Glomerular endothelial cell (primary cell): Measurements from ENCODE around the gene CSRNP3. TPM values are rescaled to one million over a fixed set of nuclear protein-coding genes. Genes with fewer than 3 reads are reported as not detected.
"Not testable (repeated sequence)": the region's sequence is repeated elsewhere in the genome, so short reads cannot be mapped to it uniquely, and the experiment has no call there.

Source experiments
- DNase-seq: peaks from one replicate; pipeline ENCODE4 v3.0.0-alpha.2; 2011; ENCODE audit warnings: low read depth, low spot score; ENCODE audit errors: extremely low read depth
- total RNA-seq: library from RNA; depleted of rRNA; stranded (reverse); fragments of >200 nt; gene quantifications from 2 replicates; pipeline ENCODE4 v1.2.3, GENCODE V29; 2015

Gene CSRNP3
- total RNA-seq, 1 donor from 2014 or later, result 0.47 TPM

DNA sequence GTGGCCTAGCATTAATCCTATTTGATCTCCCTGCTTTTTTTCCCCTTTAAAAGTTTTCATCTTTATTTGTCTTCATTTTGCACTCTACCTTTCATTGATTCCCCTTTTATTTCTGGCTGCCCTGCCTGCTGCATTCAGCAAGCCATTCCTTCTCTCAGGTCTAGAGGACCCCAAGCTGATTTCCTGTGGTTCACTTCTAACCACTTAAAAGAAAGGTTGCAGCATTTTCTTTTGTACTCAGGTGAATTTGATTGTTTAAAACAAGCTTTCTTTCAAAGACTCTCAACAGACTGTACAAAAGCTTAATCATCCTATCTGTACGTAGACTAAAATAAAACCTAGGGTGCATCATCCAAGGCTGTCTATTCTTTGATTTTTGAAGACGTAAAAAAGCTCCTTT is 160.3 kb downstream of the CSRNP3 start:
- no peak for DNase-seq

DNA sequence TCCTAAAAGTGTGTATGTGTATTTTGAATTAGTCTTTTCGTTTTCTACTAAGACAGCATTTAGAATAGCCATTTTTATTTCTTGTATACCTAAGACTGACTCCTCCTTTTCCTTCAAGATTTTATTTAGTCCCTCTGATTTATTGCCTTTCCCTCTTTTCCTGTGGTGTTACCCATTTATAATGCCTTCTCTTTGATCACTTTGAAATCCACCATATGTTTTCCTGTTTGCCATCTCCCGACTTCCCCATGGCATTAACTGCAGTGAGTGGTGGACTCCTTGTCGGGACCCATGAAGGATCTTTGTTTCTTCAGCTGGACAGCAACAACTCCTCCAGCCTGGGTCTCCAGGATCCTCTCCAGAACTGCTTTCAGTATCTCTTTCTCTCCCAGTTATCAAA is 160.7 kb downstream of the CSRNP3 start:
- no peak for DNase-seq

DNA sequence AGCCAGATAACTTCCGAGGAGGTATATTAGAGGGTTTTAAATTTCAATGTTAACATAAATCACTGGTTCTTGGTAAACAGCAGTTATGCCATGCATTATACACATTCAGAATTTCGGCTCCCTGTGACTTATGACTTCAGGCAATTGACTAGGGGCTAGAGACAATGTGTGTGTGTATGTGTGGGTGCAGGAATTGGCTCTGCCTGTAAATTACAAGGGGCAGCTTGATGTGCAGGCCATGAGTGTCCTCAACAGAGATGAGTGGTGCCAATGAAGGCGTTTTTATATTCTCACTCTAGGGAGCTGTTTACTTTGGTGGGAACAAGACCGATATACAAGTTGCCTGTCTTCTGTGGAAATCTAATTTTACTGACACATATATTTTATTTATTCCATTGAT is 161.6 kb downstream of the CSRNP3 start:
- no peak for DNase-seq

DNA sequence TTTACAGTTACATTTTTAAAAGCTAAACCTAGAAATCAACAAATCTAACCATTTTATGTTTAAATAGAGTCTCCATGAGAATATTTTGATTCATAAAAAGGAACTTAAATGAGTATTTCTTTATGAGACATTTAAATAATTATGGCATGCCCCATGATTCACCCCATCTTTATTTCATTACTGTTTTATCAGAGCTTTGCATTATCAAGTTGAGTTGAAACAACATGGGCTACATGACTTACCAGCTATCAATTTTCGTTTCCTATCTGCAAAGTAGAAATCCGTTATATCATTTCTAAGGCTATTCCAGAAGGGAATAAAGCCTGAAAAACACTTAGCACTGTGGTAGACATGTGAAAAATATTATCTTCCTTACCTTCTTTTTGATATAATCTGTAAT is 163.1 kb downstream of the CSRNP3 start:
- no peak for DNase-seq

DNA sequence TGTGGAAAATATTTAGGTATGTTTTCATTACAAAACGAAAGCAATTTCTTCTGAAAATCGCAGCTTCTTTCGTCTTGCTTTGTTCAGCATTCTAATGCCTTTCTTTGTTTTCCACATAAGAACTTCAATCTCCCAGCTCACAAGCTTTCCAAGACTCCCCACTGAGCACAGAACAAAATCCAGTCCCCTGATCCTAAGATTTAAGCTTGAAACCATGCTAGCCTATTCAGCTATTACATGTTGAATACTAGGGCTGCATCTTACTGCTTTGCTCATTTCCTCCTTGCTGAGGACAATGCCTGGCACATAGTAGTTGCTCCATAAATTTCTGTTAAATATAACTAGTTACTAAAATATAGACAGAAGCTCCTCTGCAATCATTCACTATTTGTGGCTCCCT is 163.9 kb downstream of the CSRNP3 start:
- no peak for DNase-seq

DNA sequence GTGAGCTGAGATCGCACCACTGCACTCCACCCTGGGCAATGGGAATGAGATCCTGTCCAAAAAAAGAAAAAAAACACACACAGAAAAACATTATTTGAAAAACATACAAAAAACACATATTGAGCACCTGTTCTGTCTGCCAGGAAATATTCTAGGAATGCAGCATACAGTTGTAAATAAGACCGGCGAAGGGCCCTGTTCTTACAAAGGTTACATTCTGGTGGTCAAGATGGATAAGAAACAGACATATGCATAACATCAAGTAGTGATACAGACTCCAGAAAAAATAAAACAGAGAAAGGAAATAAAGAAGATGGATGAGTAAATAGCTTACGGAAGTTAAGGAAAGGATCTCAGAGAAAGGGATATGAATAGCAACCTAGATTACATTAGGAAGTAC is 164.8 kb downstream of the CSRNP3 start:
- DNase-seq, result no peak

DNA sequence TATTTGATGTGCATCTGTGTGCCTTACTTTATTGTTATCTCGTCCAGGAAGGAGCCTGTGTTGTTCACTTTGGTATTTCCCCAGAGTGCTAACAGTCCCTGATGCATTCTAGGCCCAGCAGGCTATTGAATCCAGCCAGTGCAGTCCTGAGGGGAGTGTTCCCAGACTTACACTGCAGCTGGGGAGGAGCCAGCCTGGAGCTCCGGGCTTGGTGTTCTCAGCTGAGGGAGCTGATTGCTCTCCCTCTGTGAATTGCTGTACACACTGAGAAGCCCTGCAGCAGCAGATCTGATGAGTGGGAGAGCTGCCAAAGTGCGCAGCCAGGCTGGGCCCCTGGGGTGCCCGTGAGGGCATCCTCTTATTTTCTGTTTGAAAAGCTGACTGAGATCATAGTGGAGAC is 165.4 kb downstream of the CSRNP3 start:
- DNase-seq, result no peak

DNA sequence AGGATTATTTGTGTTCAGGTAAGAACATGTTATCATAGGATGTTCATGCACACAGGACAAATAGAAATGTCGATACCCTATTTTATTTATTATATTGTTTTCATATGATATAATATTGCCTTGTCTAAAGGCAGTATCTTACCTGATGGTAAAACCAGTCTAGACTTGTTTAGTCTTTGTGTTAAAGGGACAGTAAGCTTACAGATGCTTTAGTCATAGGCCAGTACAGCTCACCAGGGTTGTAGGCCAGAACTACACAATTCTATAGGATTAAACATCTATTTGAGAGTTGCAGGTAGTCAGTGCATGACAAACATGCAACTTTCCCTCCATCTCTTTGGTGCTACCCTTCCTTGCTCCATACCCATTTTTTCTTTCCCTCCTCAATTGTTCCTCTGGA is 166.0 kb downstream of the CSRNP3 start:
- no peak for DNase-seq

DNA sequence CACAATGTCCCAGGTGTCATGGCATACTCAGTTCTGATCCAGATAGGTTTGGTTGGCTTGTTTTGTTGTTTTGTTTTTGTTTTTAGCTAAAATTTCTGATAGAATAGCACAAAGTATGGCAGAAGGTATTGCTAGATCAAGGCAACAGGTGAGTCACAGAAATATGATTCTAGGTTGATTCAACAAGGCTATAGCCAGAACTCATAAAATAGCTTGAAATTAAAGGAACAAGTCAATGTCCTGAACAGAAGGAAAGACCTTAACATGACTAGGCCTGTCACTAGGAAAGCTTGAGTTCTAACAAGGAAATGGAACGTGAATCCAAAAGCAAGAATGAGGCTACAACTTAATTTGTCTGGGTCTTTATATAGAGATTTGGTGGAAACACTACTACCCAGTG is 167.5 kb downstream of the CSRNP3 start:
- DNase-seq, result no peak

DNA sequence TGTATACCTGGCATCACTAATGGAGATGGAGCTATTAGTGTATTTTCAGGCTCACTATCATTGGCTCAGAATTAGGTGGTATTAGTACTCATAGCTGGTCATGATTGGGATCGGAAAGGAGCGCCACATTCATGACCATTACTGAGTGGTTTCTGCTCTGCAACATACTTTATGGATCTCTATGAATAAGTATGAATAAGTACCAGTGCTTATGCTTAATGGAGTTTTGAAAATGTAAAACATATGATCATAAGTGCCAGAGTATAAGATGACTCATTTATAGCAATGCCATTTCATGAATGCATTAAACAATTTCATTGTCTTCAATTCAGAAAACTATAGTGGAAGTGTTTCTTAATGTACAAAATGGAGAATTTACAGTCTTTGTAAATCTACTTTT is 167.9 kb downstream of the CSRNP3 start:
- DNase-seq, result no peak

DNA sequence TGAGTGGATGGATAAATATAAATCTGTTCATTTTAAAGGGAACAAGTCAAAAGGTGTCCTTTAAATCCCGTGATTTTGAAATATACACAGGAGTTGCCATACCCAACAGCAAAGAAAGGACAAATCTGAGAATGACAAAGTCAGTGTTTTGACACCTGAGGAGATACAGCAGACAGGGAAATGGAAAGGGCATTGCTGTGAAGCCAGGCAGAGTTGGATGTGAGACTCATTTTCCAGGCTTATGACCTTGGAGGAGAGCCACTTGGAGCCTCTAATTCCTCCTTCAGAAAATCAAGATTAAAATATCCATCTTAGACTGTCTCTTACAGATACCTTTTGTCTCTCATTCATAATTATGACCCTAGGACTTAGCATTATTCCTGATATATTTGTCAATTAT is 170.0 kb downstream of the CSRNP3 start:
- no peak for DNase-seq

DNA sequence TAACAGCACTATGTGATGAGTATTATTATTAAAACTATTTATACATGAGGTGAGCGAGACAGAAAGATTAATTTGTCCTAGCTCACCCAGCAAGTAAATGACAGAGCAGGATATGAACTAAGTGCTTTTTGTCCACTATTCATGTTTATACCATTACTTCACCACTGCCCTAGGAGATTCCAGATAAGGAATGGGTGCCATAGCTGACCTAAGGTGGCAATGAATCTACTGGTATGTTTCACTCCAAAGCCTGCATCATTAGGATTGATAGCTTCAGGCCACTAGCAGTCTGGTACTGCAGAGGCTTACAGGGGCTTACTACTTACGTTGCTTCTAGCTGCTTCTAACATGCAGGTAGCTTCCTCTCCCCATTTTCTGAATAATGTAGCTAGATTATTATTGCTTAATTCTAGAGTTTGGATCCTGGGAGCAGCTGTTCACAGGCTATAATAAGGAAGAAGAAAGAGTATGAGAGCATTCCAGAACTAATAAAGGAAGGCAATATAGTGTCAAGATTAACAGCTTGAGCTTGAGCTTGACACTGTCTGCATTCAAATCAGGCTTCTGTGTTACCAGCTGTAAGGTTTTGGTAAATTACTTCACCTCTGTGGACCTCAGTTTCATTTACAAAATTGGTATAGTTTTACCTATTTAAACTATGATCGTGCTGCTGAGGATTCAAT is 170.9 kb downstream of the CSRNP3 start:
- no peak for DNase-seq

DNA sequence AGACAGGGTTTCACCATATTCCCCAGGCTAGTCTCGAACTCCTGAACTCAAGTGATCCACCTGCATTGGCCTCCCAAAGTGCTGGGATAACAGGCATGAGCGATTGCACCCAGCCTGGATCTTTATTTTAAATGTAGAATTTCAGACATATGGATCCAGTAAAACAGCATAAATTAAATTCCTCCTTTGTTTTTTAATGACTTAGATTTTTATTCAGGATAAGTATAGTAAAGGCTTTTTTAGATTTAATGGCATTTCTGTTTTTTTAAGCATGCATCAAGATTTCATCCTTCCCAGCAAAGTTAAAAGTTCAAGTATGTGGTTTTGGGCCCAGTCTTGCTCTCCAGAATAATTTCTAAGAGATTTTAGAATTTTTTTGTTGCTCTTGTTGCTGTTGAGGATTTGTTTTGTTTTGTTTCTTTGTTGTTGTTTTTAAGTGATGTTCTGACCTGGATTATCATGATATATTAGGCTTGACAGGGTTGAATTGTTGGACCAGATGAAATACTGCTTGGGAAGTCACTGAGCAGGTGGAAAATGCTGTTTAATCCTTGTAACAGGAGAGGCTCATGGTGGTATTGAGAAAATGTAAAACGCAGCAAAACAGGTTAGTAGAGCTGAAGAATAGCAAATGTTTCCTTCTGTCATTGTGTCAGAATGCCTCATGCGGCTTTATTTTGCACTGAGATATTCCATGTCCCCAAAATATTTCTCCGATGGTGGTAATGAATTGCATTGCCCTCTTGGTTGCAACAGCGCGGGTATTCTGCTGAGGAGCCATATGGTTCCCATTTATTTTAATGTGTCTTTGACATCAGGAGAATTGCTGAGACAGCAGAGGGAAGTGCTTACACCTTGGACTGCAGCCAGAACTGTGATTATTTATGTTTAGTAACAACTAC is 176.7 kb downstream of the CSRNP3 start:
- no peak for DNase-seq

DNA sequence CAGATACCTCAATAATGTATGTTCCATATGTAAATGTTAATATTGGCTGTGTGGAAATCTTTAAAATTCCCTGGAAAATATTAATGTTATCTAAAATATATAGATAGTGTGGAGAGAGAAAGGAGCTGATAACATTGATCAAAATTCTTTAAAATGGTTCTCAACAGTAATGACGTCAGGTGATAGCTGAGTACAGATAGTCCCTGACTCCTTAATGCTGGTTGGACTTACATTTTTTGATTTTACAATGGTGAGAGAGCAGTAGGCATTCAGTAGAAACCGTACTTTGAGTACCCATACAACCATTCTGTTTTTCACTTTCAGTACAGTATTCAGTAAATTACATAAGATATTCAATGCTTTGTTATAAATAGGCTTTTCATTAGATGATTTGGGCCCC is 177.9 kb downstream of the CSRNP3 start:
- DNase-seq, result no peak

DNA sequence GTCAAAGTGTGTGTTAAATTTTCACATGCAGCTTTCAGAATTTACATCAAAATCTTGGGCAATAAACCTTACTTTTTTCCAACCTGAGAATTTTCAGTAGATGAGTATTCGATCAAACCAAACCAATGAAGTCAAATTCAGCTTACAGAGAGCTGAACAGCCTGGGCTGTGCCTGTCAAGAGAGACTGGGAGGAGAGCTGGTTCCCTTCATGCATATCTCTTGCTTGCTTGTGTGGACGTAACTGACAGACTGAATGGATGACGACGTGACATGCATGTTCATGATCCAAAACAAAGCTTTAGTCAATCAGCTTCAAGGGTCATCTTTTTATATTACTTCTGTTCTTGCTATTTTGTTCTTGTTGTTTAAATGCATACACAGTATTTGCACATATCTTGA is 179.3 kb downstream of the CSRNP3 start:
- DNase-seq, result no peak

DNA sequence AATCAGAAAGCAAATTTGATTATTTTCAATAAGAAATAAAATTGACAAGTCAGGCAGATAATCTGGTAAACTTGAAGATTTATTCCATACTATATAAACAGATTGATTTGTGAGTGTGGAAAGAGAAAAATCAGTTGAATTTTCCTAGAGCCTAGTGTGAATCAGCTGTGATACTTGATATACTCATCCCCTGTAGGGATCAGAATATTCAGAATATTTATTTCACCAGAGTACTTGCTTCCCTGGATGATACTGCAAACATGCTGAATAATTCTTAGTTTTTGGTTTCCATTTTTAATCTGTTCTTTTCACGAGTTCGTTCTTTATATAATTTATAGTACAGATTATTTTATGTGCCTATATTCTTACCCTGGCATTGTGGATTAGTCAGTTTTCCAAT is 181.7 kb downstream of the CSRNP3 start:
- no peak for DNase-seq

DNA sequence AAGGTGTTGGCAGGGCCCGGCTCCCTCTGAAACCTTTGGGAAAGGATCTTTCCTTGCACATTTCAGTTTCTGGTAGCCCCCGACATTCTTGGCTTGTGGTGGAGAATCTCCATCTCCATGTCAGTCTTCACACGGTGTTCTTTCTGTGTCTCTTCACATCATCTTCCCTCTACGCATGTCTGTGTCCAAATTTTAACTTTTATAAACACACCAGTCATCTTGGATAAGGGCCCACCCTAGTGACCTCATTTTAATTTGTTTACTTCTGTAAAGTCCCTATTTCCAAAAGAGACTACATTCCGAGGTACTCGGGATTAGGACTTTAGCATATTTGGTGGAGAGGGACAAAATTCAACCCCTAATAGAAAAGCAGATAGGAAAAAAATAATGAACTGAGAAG is 186.2 kb downstream of the CSRNP3 start:
- no peak for DNase-seq

DNA sequence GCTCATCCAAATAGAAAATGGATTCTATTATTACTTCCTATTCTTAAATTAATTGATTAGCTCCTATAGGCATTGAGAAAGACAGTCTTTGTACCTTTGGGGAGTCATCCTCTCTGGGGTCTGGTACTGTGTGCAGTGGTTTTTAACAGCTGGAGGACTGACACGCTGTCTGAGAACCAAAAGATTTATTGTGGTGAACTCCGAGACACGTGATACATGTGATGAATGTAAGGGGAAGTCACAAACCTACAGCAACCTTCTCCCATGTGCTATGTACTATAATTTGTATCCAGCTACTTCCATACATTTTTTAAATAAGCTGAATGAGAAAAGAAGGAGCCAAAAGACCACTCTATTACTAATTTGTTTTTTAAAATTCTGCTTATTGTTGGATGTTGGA is 190.9 kb downstream of the CSRNP3 start:
- DNase-seq, result no peak

DNA sequence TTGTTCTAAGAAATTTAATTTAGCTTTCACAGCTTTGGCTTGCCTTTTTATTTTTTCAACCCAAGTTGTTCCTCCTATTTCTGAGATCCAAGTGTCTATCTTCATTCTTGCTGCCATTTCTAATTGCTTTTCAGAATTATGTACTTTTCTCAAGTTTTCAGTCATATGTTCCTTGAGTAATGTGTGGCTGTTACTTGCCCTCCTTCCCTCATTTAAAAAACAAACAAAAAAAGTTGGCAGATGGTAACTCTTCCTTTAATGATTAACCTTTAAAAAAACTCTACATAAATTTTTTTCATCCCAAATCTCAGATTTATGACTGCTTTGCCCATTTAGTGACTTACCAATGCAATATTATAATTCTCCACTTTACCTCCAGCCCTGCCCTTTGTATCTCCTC is 193.2 kb downstream of the CSRNP3 start:
- DNase-seq, result no peak

DNA sequence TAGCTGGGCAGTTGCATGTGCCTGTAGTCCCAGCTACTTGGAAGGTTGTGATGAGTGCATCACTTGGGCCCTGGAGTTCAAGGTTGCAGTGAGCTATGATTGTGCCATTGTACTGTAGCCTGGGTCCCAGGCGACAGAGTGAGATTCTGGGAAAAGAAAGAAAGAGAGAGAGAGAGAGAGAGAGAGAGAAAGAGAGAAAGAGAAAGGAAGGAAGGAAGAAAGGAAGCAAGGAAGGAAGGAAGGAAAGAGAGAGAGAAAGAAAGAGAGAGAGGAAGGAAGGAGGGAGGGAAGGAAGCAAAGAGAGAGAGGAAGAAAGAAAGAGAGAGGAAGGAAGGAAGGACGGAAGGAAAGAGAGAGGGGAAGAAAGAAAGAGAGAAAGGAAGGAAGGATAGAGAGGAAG is 196.1 kb downstream of the CSRNP3 start:
- no peak for DNase-seq

DNA sequence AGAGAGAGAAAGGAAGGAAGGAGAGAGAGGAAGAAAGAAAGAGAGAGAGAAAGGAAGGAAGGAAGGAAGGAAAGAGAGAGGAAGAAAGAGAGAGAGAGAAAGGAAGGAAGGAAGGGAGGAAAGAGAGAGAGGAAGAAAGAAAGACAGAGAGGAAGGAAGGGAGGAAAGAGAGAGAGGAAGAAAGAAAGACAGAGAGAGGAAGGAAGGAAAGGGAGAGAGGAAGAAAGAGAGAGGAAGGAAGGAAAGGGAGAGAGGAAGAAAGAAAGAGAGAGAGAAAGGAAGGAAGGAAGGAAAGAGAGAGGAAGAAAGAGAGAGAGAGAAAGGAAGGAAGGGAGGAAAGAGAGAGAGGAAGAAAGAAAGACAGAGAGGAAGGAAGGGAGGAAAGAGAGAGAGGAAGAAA is 196.6 kb downstream of the CSRNP3 start:
- DNase-seq, result not testable (repeated sequence)

DNA sequence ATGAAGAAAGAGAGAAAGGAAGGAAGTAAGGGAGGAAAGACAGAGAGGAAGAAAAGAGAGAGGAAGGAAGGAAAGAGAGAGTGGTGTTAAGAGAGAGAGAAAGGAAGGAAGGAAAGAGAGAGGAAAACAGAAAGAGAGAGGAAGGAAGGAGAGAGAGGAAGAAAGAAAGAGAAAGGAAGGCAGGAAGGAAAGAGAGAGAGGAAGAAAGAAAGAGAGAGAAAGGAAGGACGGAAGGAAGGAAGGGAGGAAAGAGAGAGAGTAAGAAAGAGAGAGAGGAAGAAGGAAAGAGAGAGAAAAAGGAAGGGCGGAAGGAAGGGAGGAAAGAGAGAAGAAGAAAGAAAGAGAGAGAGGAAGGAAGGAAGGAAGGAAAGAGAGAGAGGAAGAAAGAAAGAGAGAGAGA is 197.1 kb downstream of the CSRNP3 start:
- DNase-seq, result no peak
